Measurements from ENCODE around the gene TGFBR3. TPM values are rescaled to one million over a fixed set of nuclear protein-coding genes. Genes with fewer than 3 reads are reported as not detected.

TGFBR3 gene
- total and polyA plus RNA-seq, 2 of the 4 experiments (the other 2 are of a cell fraction): 3.0 to 11.3 TPM

DNA sequence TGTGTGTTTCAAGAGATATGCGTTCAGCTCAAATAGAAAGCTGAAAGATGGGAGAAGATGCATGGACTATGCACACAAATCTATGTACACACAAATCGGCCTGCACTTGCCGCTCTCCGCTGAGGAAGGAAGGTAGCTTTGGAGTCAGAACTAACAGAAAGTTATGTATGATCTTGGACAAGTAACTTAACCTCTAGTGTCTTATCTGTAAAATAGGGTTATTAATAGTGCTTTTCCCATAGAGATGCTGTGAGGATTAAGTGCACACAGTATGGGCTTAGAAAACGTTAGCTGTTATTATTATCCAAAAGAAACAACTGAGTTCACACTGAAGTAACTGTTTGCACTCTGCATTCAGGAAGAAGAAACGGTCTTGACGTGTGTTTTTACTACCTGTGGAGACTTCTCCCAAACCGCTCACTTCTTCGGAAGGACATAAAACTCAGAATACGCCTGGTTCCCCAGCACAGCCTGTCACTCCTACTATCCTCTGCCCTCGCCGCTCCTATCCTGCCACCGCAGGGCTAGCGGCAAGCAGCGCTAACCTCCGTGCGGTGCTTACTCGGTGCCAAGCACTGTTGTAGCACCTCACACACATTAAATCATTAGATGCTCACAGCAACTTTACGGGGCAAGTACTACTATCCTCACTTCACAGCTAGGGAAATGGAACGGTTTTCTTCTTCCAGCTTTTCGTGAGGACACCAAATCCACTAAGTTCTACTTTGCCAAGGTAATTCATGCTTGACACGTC lies 1.3 kb downstream of the TGFBR3 start:
- H2AFZ ChIP-seq (replicated peaks; ENCODE audit: low read length, poor library complexity): peak overlapping the region; percentile 96
- no peaks in the 10 kb centered on the region; the same call in none of the 2 replicates for H4K20me1 ChIP-seq (ENCODE audit: insufficient read depth, low read length)
- H3K18ac ChIP-seq (ENCODE audit: low read depth, low read length): peak overlapping the region; percentile 60
- H2BK120ac ChIP-seq (ENCODE audit: low read depth, low read length): peak overlapping the region; percentile 15; the same call in 1 of the 2 replicates
- dilution Hi-C loops (cut with HindIII; ENCODE audit: low sequenced_read_pairs, unreplicated experiment): no loop called here
- no peak overlapping the region; the same call in 1 of the 2 replicates for H4K91ac ChIP-seq (ENCODE audit: insufficient read depth, low read depth, low read length)
- in situ Hi-C loops (cut with MboI; ENCODE audit: low sequenced_read_pairs): loop anchor here (10.0 kb wide), 1 partner anchor 150 kb away; no protein-coding TSS in a partner anchor
- 0% methylated on average over 6 of the region's 22 CpGs; no CpG with 5 or more reads in 1 of the 2 experiments for WGBS, 2 experiments (ENCODE audit: extremely low coverage in 2 of 2, insufficient read length in 1 of 2)
- TF ChIP-seq NFE2L2 (IDR thresholded peaks at IDR 0.05; ENCODE audit: low read depth, low read length) (no peak), SMC3 (IDR thresholded peaks at IDR 0.05; ENCODE audit: low read depth, low read length) (no peak), RAD21 (IDR thresholded peaks at IDR 0.05; ENCODE audit: low read length) (no peak), POLR2A (IDR thresholded peaks at IDR 0.05; ENCODE audit: low read depth, low read length) (no peak), MAFK (IDR thresholded peaks at IDR 0.05; ENCODE audit: low read depth, low read length) (no peak)
- H2AK5ac ChIP-seq (ENCODE audit: low read depth, low read length): no peak overlapping the region; the same call in 1 of the 2 replicates
- H3K9ac ChIP-seq (ENCODE audit: low read depth, low read length): peak overlapping the region; percentile 93
- H3K56ac ChIP-seq (ENCODE audit: extremely low read depth, insufficient read depth, low read length): peak overlapping the region; percentile 19
- H3K27me3 ChIP-seq (ENCODE audit: control insufficient read depth, insufficient read depth, low read length): no peaks in the 10 kb centered on the region
- ATAC-seq (ENCODE audit: low read depth) (no peak), DNase-seq (peak; percentile 24)
- peak overlapping the region; percentile 18 for H2BK5ac ChIP-seq (ENCODE audit: low read depth, low read length, poor library complexity, severe bottlenecking)
- peak overlapping the region; percentile 38; the same call in 1 of the 2 replicates for H3K4ac ChIP-seq (ENCODE audit: low read depth, low read length)
- H3K23ac ChIP-seq (ENCODE audit: low read depth, low read length): peak overlapping the region; percentile 90
- H3K27ac ChIP-seq (ENCODE audit: insufficient read depth, low read length): peak overlapping the region; percentile 70
- peak overlapping the region; percentile 73 for H2AK9ac ChIP-seq (replicated peaks; ENCODE audit: low read depth, low read length, poor library complexity)
- POLR2A ChIA-PET (ENCODE audit: unreplicated experiment): no interaction called here
- H4K5ac ChIP-seq (ENCODE audit: low read depth, low read length): no peak overlapping the region; the same call in 1 of the 2 replicates
- CTCF ChIA-PET: interaction anchor here (0.6 to 1.9 kb wide), 5 partner anchors 16 to 372 kb away, joined by 3 to 5 read pairs (median 4); no protein-coding TSS in a partner anchor
- peak overlapping the region; percentile 90 for H3K4me3 ChIP-seq (ENCODE audit: insufficient read depth, low read depth, low read length)
- H3K79me1 ChIP-seq (ENCODE audit: low read depth in 1 of 2, low read length in 2 of 2): peaks cover 11 to 14% of the 10 kb centered on the region in 2 experiments
- H3K4me2 ChIP-seq (ENCODE audit: low read depth, low read length): peak overlapping the region; percentile 98
- intact Hi-C loops (cut with micrococcal nuclease): loop anchor here (5.0 kb wide), 4 partner anchors 52 to 357 kb away; no protein-coding TSS in a partner anchor
- H3K9me1 ChIP-seq (ENCODE audit: insufficient read depth, low read length): no peaks in the 10 kb centered on the region
- H3K9me3 ChIP-seq (ENCODE audit: control insufficient read depth, insufficient read depth, low read length): no peaks in the 10 kb centered on the region
- H3K4me1 ChIP-seq (ENCODE audit: control insufficient read depth, insufficient read depth, low read length): peaks cover 3% of the 10 kb centered on the region
- H3K14ac ChIP-seq (replicated peaks; ENCODE audit: low read depth, low read length): peak overlapping the region; percentile 65
- H2BK15ac ChIP-seq (ENCODE audit: low read depth, low read length): no peak overlapping the region; the same call in 2 of the 3 replicates
- peak overlapping the region; percentile 2 to 4; a peak in 2 of 4 replicates for H4K8ac ChIP-seq (ENCODE audit: low read depth in 2 of 2, low read length in 2 of 2)
- no peaks in the 10 kb centered on the region for H3K36me3 ChIP-seq (ENCODE audit: control insufficient read depth, insufficient read depth, low read length)
- H2BK20ac ChIP-seq (ENCODE audit: low read depth, low read length): peak overlapping the region; percentile 23; the same call in 1 of the 2 replicates
- TSS peak; percentile 44 for BruUV-seq (replicated peaks)
